OCI-LY3 (cell line): ENCODE results near the gene CADPS.

Source experiments
- H2AFZ ChIP-seq: fragments of 200-600, 300-600 bp; shearing (Covaris generic); 2 replicates; pipeline ENCODE4 v1.6.0; 2014; ENCODE audit warnings: antibody characterized with exemption, low read depth, low read length
- H3K27ac ChIP-seq: fragments of 200-600, 300-600 bp; sonication (generic); 2 replicates; pipeline ENCODE4 v1.5.1; 2014; ENCODE audit warnings: mild to moderate bottlenecking, low read length, moderate library complexity, mixed read lengths
- H3K27me3 ChIP-seq: fragments of 200-600, 300-600 bp; sonication (generic); 2 replicates; pipeline ENCODE4 v1.6.1; 2014; ENCODE audit warnings: low read depth, low read length, mixed read lengths
- H3K36me3 ChIP-seq: fragments of 200-600, 300-600 bp; sonication (generic); replicated peaks from 2 replicates; pipeline ENCODE3; 2014; ENCODE audit warnings: low read depth, low read length, mixed read lengths
- H3K4me1 ChIP-seq: fragments of 300-600, 200-600 bp; sonication (generic); 2 replicates; pipeline ENCODE4 v1.6.1; 2014; ENCODE audit warnings: low read length, mixed read lengths
- H3K4me2 ChIP-seq: fragments of 200-600, 300-600 bp; sonication (generic); 2 replicates; pipeline ENCODE4 v1.6.1; 2014; ENCODE audit warnings: low read length, mixed read lengths
- H3K4me3 ChIP-seq: fragments of 300-600, 200-600 bp; sonication (generic); 2 replicates; pipeline ENCODE4 v1.5.1; 2014; ENCODE audit warnings: antibody characterized with exemption, mild to moderate bottlenecking, low read length, moderate library complexity
- H3K79me2 ChIP-seq: fragments of 300-600, 200-600 bp; shearing (Covaris generic); 2 replicates; pipeline ENCODE4 v1.6.1; 2014; ENCODE audit warnings: mild to moderate bottlenecking, low read length, mixed read lengths
- H3K9ac ChIP-seq: fragments of 300-600, 200-600 bp; shearing (Covaris generic); 2 replicates; pipeline ENCODE4 v1.6.0; 2014; ENCODE audit warnings: mild to moderate bottlenecking, low read length, moderate library complexity
- H3K9me3 ChIP-seq: fragments of 200-600, 300-600 bp; shearing (Covaris generic); 2 replicates; pipeline ENCODE4 v1.6.1; 2014; ENCODE audit warnings: low read length, mixed read lengths; ENCODE audit not compliant: insufficient read depth
- H4K20me1 ChIP-seq: fragments of 200-600, 300-600 bp; sonication (generic); 2 replicates; pipeline ENCODE4 v1.6.1; 2016; ENCODE audit warnings: low read length, mixed read lengths; ENCODE audit not compliant: insufficient read depth
- CTCF ChIP-seq: fragments of 200-600, 300-600 bp; sonication (generic); IDR thresholded peaks from 2 replicates; pipeline ENCODE4 v1.5.1; 2014; ENCODE audit warnings: antibody characterized with exemption, low read length, low read depth
- EZH2phosphoT487 ChIP-seq: fragments of 200-600 bp; shearing (Covaris generic); IDR thresholded peaks from 2 replicates; pipeline ENCODE4 v1.6.1; 2018; ENCODE audit warnings: antibody characterized with exemption, mixed run types, low read depth

CADPS gene

GRCh38 chr3:62625268-62625667 lies 249.9 kb downstream of the CADPS start:
- no peak overlapping the region for H3K4me3 ChIP-seq
- no peak for TF ChIP-seq EZH2phosphoT487
- TF ChIP-seq CTCF: no peak

GRCh38 chr3:62624185-62624584 lies 251.0 kb downstream of the CADPS start:
- H3K9me3 ChIP-seq: no peaks in the 10 kb centered on the region
- no peak overlapping the region for H3K27ac ChIP-seq
- no peak overlapping the region for H3K4me3 ChIP-seq
- H3K9ac ChIP-seq: no peak overlapping the region
- H4K20me1 ChIP-seq: no peaks in the 10 kb centered on the region
- H2AFZ ChIP-seq: no peak overlapping the region
- H3K79me2 ChIP-seq: no peaks in the 10 kb centered on the region
- peaks cover 27% of the 10 kb centered on the region for H3K27me3 ChIP-seq
- H3K36me3 ChIP-seq: no peaks in the 10 kb centered on the region
- H3K4me1 ChIP-seq: peaks cover 10% of the 10 kb centered on the region
- TF ChIP-seq CTCF: no peak
- no peak for TF ChIP-seq EZH2phosphoT487
- H3K4me2 ChIP-seq: peak overlapping the region; percentile 2; the same call in 1 of the 2 replicates

More at GRCh38 chr3:62625268-62625667, 249.9 kb downstream of the CADPS start:
- Histone ChIP-seq H3K79me2 (no peaks in the 10 kb centered on the region), H3K36me3 (no peaks in the 10 kb centered on the region), H3K27me3 (peaks cover 27% of the 10 kb centered on the region), H2AFZ (no peak overlapping the region), H3K4me2 (no peak overlapping the region), H3K4me1 (peaks cover 10% of the 10 kb centered on the region), H3K9me3 (no peaks in the 10 kb centered on the region), H3K27ac (no peak overlapping the region), H4K20me1 (no peaks in the 10 kb centered on the region), H3K9ac (no peak overlapping the region)

GRCh38 chr3:62622553-62623174 lies 252.6 kb downstream of the CADPS start:
- Histone ChIP-seq H3K36me3 (no peaks in the 10 kb centered on the region), H3K4me1 (peaks cover 10% of the 10 kb centered on the region), H4K20me1 (no peaks in the 10 kb centered on the region), H3K4me2 (no peak overlapping the region), H3K4me3 (no peak overlapping the region), H3K79me2 (no peaks in the 10 kb centered on the region), H3K9me3 (no peaks in the 10 kb centered on the region), H3K9ac (no peak overlapping the region), H2AFZ (no peak overlapping the region), H3K27ac (no peak overlapping the region), H3K27me3 (peaks cover 26% of the 10 kb centered on the region)
- TF ChIP-seq EZH2phosphoT487: no peak
- TF ChIP-seq CTCF: peak; percentile 79

GRCh38 chr3:62621925-62622324 lies 253.3 kb downstream of the CADPS start:
- no peak overlapping the region for H3K4me3 ChIP-seq
- no peak overlapping the region for H2AFZ ChIP-seq
- no peak overlapping the region for H3K4me2 ChIP-seq
- TF ChIP-seq CTCF (no peak), EZH2phosphoT487 (no peak)
- H3K27me3 ChIP-seq: peaks cover 30% of the 10 kb centered on the region
- no peaks in the 10 kb centered on the region for H3K36me3 ChIP-seq
- no peak overlapping the region for H3K9ac ChIP-seq
- H3K9me3 ChIP-seq: no peaks in the 10 kb centered on the region
- H3K4me1 ChIP-seq: peaks cover 10% of the 10 kb centered on the region
- H3K79me2 ChIP-seq: no peaks in the 10 kb centered on the region
- no peaks in the 10 kb centered on the region for H4K20me1 ChIP-seq
- no peak overlapping the region for H3K27ac ChIP-seq
